ENCODE results near the gene KLF14. TPM values are rescaled to one million over a fixed set of nuclear protein-coding genes. Genes with fewer than 3 reads are reported as not detected.
A peak's percentile ranks its signal among the peaks of the same experiment; 100 is the strongest.
"Not testable (repeated sequence)": the region's sequence is repeated elsewhere in the genome, so short reads cannot be mapped to it uniquely, and the experiment has no call there.

Gene KLF14
- total RNA-seq, result under 1 TPM; 0.26 to 0.31 TPM
- polyA plus RNA-seq, result under 1 TPM in 1 of 2 donors, not detected in 1; 0.30 TPM
- long read RNA-seq, donor 1, result 0 reads
- long read RNA-seq, donor 2, result 0 reads
- long read RNA-seq, donor 3, result 0 reads
- long read RNA-seq, donor 4, result 0 reads
- long read RNA-seq, donor 5, result 0 reads

- ATAC-seq (ENCODE audit: insufficient read depth, low FRiP score) (no peak), DNase-seq (peak in 2 of 3 donors; percentile 25 to 58)
- Histone ChIP-seq H3K4me3 (peak within 1 kb of the TSS; percentile 42), H3K4me1 (ENCODE audit: control insufficient read depth in 5 of 5, insufficient read depth in 5 of 5, low read length in 5 of 5) (peaks cover 0 to 5% (median 0%) of the 10 kb centered on the region in 5 donors), H3K27ac (ENCODE audit: low read depth in 1 of 2, low read length in 1 of 2) (no peak within 1 kb of the TSS), H3K27me3 (ENCODE audit: control insufficient read depth in 3 of 3, insufficient read depth in 3 of 3, low read length in 2 of 3) (peaks cover 12 to 62% (median 44%) of the 10 kb centered on the region in 3 donors), H3K36me3 (ENCODE audit: control insufficient read depth in 4 of 4, insufficient read depth in 4 of 4, low read length in 4 of 4) (peaks cover 0 to 5% (median 0%) of the 10 kb centered on the region in 4 donors), H3K9me3 (ENCODE audit: control insufficient read depth in 4 of 4, insufficient read depth in 3 of 4, low read length in 3 of 4) (peaks cover 4 to 28% (median 22%) of the 10 kb centered on the region in 4 donors), H3K9ac (ENCODE audit: insufficient read depth in 1 of 2, low read length in 2 of 2) (no peak within 1 kb of the TSS)
- no peak for TF ChIP-seq CTCF (IDR thresholded peaks at IDR 0.05; ENCODE audit: control extremely low read depth, extremely low read depth)
- 2 to 4% methylated on average over 55 to 100 of the region's 100 CpGs for WGBS, 2 donors
These were observed at the start of gene KLF14 for GRCh38 chr7:130733931-130734814. Gene KLF14, minus strand, starts transcription at chr7:130734207. Its CDS starts 174 bp downstream, at chr7:130734033.

- no peak overlapping the region for H3K4me3 ChIP-seq
- no peak for TF ChIP-seq CTCF (IDR thresholded peaks at IDR 0.05; ENCODE audit: control extremely low read depth, extremely low read depth)
- ATAC-seq (ENCODE audit: insufficient read depth, low FRiP score), result no peak
- H3K9ac ChIP-seq (ENCODE audit: insufficient read depth in 1 of 2, low read length in 2 of 2), result no peak overlapping the region
- H3K27ac ChIP-seq (ENCODE audit: low read depth in 1 of 2, low read length in 1 of 2), result no peak overlapping the region
- H3K36me3 ChIP-seq (ENCODE audit: control insufficient read depth in 4 of 4, insufficient read depth in 4 of 4, low read length in 4 of 4), result no peaks in the 10 kb centered on the region
- H3K9me3 ChIP-seq (ENCODE audit: control insufficient read depth in 4 of 4, insufficient read depth in 3 of 4, low read length in 3 of 4), result peaks cover 0 to 5% (median 0%) of the 10 kb centered on the region in 4 donors
- no peak for DNase-seq
- no peaks in the 10 kb centered on the region for H3K27me3 ChIP-seq (ENCODE audit: control insufficient read depth in 3 of 3, insufficient read depth in 3 of 3, low read length in 2 of 3)
- no peaks in the 10 kb centered on the region for H3K4me1 ChIP-seq (ENCODE audit: control insufficient read depth in 5 of 5, insufficient read depth in 5 of 5, low read length in 5 of 5)
These were observed 47.3 kb upstream of the KLF14 start for GRCh38 chr7:130781346-130781745.

- Histone ChIP-seq H3K4me1 (ENCODE audit: control insufficient read depth in 5 of 5, insufficient read depth in 5 of 5, low read length in 5 of 5) (no peaks in the 10 kb centered on the region), H3K36me3 (ENCODE audit: control insufficient read depth in 4 of 4, insufficient read depth in 4 of 4, low read length in 4 of 4) (no peaks in the 10 kb centered on the region), H3K27me3 (ENCODE audit: control insufficient read depth in 3 of 3, insufficient read depth in 3 of 3, low read length in 2 of 3) (no peaks in the 10 kb centered on the region), H3K9me3 (ENCODE audit: control insufficient read depth in 4 of 4, insufficient read depth in 3 of 4, low read length in 3 of 4) (peaks cover 0 to 5% (median 0%) of the 10 kb centered on the region in 4 donors), H3K4me3 (no peak overlapping the region), H3K27ac (ENCODE audit: low read depth in 1 of 2, low read length in 1 of 2) (no peak overlapping the region), H3K9ac (ENCODE audit: insufficient read depth in 1 of 2, low read length in 2 of 2) (no peak overlapping the region)
- DNase-seq (no peak), ATAC-seq (ENCODE audit: insufficient read depth, low FRiP score) (no peak)
- TF ChIP-seq CTCF (IDR thresholded peaks at IDR 0.05; ENCODE audit: control extremely low read depth, extremely low read depth), result no peak
- 82 to 95% methylated on average over 2 of the region's 2 CpGs for whole genome bisulfite sequencing, 2 donors
These were observed 43.4 kb upstream of the KLF14 start for GRCh38 chr7:130777426-130777825.

GRCh38 chr7:130772456-130772855 lies 38.4 kb upstream of the KLF14 start:
- WGBS, 2 donors, result 89 to 92% methylated on average over 5 of the region's 5 CpGs
- H3K9me3 ChIP-seq (ENCODE audit: control insufficient read depth in 4 of 4, insufficient read depth in 3 of 4, low read length in 3 of 4), result peaks cover 0 to 10% (median 3%) of the 10 kb centered on the region in 4 donors
- DNase-seq; H3K27ac ChIP-seq (ENCODE audit: low read depth in 1 of 2, low read length in 1 of 2); H3K4me1 ChIP-seq (ENCODE audit: control insufficient read depth in 5 of 5, insufficient read depth in 5 of 5, low read length in 5 of 5); H3K36me3 ChIP-seq (ENCODE audit: control insufficient read depth in 4 of 4, insufficient read depth in 4 of 4, low read length in 4 of 4); ATAC-seq (ENCODE audit: insufficient read depth, low FRiP score); H3K27me3 ChIP-seq (ENCODE audit: control insufficient read depth in 3 of 3, insufficient read depth in 3 of 3, low read length in 2 of 3); H3K9ac ChIP-seq (ENCODE audit: insufficient read depth in 1 of 2, low read length in 2 of 2); H3K4me3 ChIP-seq: not testable (repeated sequence)
